ENCODE data around the gene PKN3.
A peak's percentile ranks its signal among the peaks of the same experiment; 100 is the strongest.

The PKN3 gene

DNA sequence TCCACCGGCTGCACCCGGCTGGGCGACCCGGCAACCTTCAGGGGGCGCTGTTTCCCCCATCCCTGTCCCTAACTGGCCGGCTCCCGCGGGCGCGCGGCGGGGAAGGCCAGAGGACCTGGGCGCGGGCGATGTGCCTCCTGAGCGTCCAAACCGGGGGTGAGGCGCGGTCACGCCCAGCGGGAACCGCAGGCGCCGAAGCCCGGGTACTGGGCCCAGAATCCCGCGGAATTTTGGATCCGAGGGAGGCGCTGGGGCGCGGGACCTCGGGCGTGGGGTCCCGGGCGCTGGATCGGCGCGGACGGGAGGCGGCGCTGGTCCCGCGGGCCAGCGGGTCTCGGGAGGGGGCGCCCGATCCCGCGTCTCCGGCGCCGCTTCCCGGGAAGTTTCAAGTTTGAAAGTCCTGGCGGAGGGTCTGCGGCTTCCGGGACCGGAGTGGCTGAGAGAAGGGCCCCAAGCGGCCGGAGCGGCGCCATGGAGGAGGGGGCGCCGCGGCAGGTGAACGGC, at the start of gene PKN3:
Gene PKN3, plus strand, starts transcription at position 59 of the 504 bp plus-strand sequence. Its CDS starts 413 bp downstream, at position 472.
- H3K9me2 ChIP-seq (replicated peaks; ENCODE audit: insufficient read depth, low read length) = no peaks in the 10 kb centered on the region
- no peaks in the 10 kb centered on the region for H3K36me3 ChIP-seq (replicated peaks; ENCODE audit: insufficient read depth, low read length)
- H3K4me2 ChIP-seq (ENCODE audit: low read depth, low read length) = peak within 1 kb of the TSS; percentile 86
- H3K4me3 ChIP-seq (ENCODE audit: low read length) = peak within 1 kb of the TSS; percentile 72
- H3F3A ChIP-seq (ENCODE audit: insufficient read depth, low read length) = peaks cover 4% of the 10 kb centered on the region
- peak within 1 kb of the TSS; percentile 83 for H2AFZ ChIP-seq (ENCODE audit: low read length)
- no peaks in the 10 kb centered on the region for H3K79me2 ChIP-seq (ENCODE audit: low read length)
- DNase-seq = peak; percentile 86
- H3K27me3 ChIP-seq (replicated peaks; ENCODE audit: insufficient read depth, low read length) = no peaks in the 10 kb centered on the region
- TF ChIP-seq CTCF (IDR thresholded peaks at IDR 0.05; ENCODE audit: low read length) = peak; percentile 87
- no peak for TF ChIP-seq EZH2 (optimal IDR thresholded peaks at IDR 0.05; ENCODE audit: low read depth, low read length)
- H4K20me1 ChIP-seq (ENCODE audit: insufficient read depth, low read length) = no peaks in the 10 kb centered on the region
- H3K9me3 ChIP-seq (replicated peaks; ENCODE audit: insufficient read depth, low read length) = no peaks in the 10 kb centered on the region
- no peak within 1 kb of the TSS for H3K27ac ChIP-seq (ENCODE audit: low read length)
- no peaks in the 10 kb centered on the region for H3K4me1 ChIP-seq (ENCODE audit: low read length)
- peak within 1 kb of the TSS; percentile 69; the same call in 1 of the 2 replicates for H3K9ac ChIP-seq (ENCODE audit: low read length)

DNA sequence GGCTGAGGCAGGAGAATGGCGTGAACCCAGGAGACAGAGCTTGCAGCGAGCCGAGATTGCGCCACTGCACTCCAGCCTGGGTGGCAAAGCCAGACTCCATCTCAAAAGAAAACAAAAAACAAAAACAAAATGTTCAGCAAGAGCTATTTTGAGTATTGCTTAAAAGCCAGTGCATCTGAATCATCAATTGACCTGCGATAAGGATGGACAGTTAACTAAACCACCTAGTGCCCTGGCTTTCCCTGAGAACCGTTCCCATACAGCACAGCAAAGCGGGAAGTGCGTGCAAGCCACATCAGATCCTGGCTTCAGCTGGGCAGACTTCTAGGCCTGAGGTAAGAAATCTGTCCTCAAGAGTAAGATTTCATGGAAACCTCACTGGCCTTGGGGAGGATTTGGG, 48.4 kb upstream of the PKN3 start:
- Histone ChIP-seq H3K79me2 (ENCODE audit: low read length) (peaks cover 20% of the 10 kb centered on the region), H3K4me1 (ENCODE audit: low read length) (peaks cover 3% of the 10 kb centered on the region; the same call in 1 of the 2 replicates), H2AFZ (ENCODE audit: low read length) (no peak overlapping the region), H4K20me1 (ENCODE audit: insufficient read depth, low read length) (no peaks in the 10 kb centered on the region), H3K4me2 (ENCODE audit: low read depth, low read length) (no peak overlapping the region), H3F3A (ENCODE audit: insufficient read depth, low read length) (peaks cover 8% of the 10 kb centered on the region; the same call in 1 of the 2 replicates), H3K36me3 (replicated peaks; ENCODE audit: insufficient read depth, low read length) (no peaks in the 10 kb centered on the region), H3K4me3 (ENCODE audit: low read length) (no peak overlapping the region), H3K9me2 (replicated peaks; ENCODE audit: insufficient read depth, low read length) (no peaks in the 10 kb centered on the region), H3K27me3 (replicated peaks; ENCODE audit: insufficient read depth, low read length) (no peaks in the 10 kb centered on the region), H3K27ac (ENCODE audit: low read length) (no peak overlapping the region), H3K9ac (ENCODE audit: low read length) (no peak overlapping the region), H3K9me3 (replicated peaks; ENCODE audit: insufficient read depth, low read length) (no peaks in the 10 kb centered on the region)
- DNase-seq = no peak
- no peak for TF ChIP-seq EZH2phosphoT487 (IDR thresholded peaks at IDR 0.05; ENCODE audit: low read length)
- no peak for TF ChIP-seq EZH2 (optimal IDR thresholded peaks at IDR 0.05; ENCODE audit: low read depth, low read length)
- no peak for TF ChIP-seq CTCF (IDR thresholded peaks at IDR 0.05; ENCODE audit: low read length)

DNA sequence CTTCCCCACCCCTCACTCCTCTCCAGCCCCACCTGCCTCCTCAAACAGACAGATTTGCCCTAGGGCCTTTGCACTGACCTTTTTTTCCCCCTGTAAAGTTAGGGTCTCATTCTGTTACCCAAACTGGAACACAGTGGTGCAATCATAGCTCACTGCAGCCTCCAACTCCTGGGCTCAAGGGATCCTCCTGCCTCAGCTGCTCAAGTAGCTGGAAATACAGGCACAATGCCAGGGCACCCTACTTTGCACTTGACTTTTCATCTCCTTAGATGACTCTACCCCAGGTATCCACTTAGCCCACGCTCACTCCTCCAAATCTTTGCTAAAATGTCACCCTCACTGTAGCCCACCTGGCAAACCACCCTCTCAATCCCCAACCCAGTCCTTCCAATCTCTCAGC, 47.8 kb upstream of the PKN3 start:
- Histone ChIP-seq H3K4me1 (ENCODE audit: low read length) (peaks cover 3% of the 10 kb centered on the region; the same call in 1 of the 2 replicates), H3K36me3 (replicated peaks; ENCODE audit: insufficient read depth, low read length) (no peaks in the 10 kb centered on the region), H3K27me3 (replicated peaks; ENCODE audit: insufficient read depth, low read length) (no peaks in the 10 kb centered on the region), H2AFZ (ENCODE audit: low read length) (no peak overlapping the region), H4K20me1 (ENCODE audit: insufficient read depth, low read length) (no peaks in the 10 kb centered on the region), H3K9me2 (replicated peaks; ENCODE audit: insufficient read depth, low read length) (no peaks in the 10 kb centered on the region), H3K9me3 (replicated peaks; ENCODE audit: insufficient read depth, low read length) (no peaks in the 10 kb centered on the region), H3K79me2 (ENCODE audit: low read length) (peaks cover 16% of the 10 kb centered on the region), H3K4me3 (ENCODE audit: low read length) (no peak overlapping the region), H3F3A (ENCODE audit: insufficient read depth, low read length) (peaks cover 8% of the 10 kb centered on the region; the same call in 1 of the 2 replicates), H3K4me2 (ENCODE audit: low read depth, low read length) (no peak overlapping the region), H3K27ac (ENCODE audit: low read length) (no peak overlapping the region), H3K9ac (ENCODE audit: low read length) (no peak overlapping the region)
- DNase-seq = no peak
- no peak for TF ChIP-seq EZH2 (optimal IDR thresholded peaks at IDR 0.05; ENCODE audit: low read depth, low read length)
- TF ChIP-seq CTCF (IDR thresholded peaks at IDR 0.05; ENCODE audit: low read length) = no peak
- no peak for TF ChIP-seq EZH2phosphoT487 (IDR thresholded peaks at IDR 0.05; ENCODE audit: low read length)

All from MM.1S (cell line).